C4-2B (cell line): ENCODE results near the gene PRKCE.
"Not testable (repeated sequence)": the region's sequence is repeated elsewhere in the genome, so short reads cannot be mapped to it uniquely, and the experiment has no call there.

Experiments
- H3K27ac ChIP-seq: fragments of 450-650 bp; 2 replicates; pipeline ENCODE4 v1.5.1; 2017
- ZFX ChIP-seq: fragments of 450-650 bp; IDR thresholded peaks from 2 replicates; pipeline ENCODE4 v1.6.1; 2017
- TF ChIP-seq, protein P1 (sequence below): fragments of 450-650 bp; conservative IDR thresholded peaks from 2 replicates; pipeline ENCODE4 v1.5.1; 2017; ENCODE audit warnings: mild to moderate bottlenecking

PRKCE gene

DNA sequence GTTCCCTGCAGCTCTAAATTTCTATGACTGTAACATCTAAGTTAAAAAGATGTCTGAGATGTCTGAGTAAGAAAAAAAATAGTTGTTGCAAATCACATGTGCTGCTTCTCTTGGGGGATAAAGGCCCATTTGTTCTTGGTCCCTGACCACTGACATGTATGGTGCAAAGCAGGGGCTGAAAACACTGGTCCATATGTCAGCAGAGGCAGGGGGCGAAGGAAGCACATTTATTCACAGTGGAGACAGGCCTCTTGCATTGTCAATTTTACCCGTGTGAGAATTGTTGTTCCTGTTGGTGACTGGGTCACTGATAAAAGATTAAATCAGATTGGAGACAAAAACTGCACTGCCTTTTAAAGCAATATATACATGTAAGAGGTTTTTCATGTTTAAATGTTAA lies 38.8 kb downstream of the PRKCE start:
- TF ChIP-seq ZFX: no peak
- TF ChIP-seq, protein P1, sequence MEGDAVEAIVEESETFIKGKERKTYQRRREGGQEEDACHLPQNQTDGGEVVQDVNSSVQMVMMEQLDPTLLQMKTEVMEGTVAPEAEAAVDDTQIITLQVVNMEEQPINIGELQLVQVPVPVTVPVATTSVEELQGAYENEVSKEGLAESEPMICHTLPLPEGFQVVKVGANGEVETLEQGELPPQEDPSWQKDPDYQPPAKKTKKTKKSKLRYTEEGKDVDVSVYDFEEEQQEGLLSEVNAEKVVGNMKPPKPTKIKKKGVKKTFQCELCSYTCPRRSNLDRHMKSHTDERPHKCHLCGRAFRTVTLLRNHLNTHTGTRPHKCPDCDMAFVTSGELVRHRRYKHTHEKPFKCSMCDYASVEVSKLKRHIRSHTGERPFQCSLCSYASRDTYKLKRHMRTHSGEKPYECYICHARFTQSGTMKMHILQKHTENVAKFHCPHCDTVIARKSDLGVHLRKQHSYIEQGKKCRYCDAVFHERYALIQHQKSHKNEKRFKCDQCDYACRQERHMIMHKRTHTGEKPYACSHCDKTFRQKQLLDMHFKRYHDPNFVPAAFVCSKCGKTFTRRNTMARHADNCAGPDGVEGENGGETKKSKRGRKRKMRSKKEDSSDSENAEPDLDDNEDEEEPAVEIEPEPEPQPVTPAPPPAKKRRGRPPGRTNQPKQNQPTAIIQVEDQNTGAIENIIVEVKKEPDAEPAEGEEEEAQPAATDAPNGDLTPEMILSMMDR: no peak
- no peak overlapping the region for H3K27ac ChIP-seq

DNA sequence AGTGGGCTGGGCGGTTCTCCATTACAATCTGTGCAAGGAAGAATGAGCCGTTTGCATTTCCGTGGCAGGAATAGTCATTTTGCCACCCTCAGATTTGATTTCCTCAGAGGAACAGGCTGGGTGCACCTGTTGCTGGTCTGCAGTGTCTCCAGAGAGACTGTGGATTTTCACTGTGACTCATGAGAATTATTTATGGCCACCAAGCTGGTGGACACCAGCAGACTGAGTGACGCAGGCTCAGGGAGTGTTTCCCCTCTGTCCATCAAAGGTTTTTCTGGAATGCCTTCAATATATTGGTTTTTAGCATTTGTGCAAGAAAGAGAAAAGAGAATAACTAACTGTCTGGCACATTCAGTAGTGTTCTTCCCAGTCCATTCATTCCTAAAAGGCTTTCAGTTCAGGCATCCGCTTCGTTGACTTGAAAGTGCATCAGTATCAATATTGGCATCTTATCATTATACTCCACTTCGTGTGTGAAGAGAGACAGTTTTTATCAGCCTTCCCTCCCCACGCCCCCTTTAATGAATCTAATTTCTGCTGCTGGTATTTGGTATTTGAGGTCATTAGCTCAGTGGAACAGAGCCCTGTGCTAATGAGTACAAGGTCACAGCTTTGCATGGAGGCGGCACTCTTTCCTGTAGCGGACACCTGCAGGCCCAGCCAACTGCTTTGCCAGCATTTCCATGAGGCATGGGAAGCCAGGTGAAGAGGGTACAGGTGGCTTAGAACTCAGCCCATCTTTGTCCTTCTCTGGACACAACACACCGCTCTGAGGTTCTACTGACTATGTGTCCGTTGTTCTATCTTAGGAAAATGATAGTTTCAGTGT lies 39.9 kb downstream of the PRKCE start:
- TF ChIP-seq, protein P1: no peak
- no peak for TF ChIP-seq ZFX
- H3K27ac ChIP-seq: no peak overlapping the region

DNA sequence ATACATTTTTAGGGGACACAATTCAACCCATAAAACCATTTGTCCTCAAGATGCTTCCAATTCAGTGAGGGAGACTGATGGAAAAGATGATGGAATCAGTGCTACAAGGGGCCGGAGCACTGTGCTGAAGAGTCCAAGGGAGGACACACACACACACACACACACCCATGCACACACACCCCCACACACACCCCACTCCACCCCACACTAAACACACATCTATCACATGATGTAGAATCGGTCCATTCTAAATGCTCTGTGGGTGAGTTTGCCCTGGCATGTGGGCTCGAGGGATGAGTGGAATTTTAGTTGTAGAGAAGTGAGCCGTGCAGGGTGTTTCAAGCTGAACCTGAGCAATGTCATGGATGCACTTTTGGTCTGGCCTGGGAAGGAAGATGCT lies 41.1 kb downstream of the PRKCE start:
- H3K27ac ChIP-seq: no peak overlapping the region
- TF ChIP-seq, protein P1: no peak
- no peak for TF ChIP-seq ZFX

DNA sequence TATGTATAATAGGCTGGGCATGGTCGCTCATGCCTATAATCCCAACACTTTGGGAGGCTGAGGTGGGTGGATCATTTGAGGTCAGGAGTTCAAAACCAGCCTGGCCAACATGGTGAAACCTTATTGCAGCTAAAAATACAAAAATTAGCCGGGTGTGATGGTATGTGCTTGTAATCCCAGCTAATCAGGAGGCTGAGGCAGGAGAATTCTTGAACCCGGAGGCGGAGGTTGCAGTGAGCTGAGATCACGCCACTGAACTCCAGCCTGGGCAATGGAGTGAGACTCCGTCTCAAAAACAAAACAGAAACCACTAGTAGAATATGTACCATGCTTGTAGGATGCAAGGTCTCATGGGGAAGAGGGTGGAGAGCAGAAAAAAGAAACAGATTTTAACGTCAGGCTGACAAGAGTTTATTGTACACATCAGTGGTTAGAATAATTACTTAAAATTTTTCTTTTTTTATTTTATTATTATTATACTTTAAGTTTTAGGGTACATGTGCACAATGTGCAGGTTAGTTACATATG lies 44.1 kb downstream of the PRKCE start:
- not testable (repeated sequence) for H3K27ac ChIP-seq

DNA sequence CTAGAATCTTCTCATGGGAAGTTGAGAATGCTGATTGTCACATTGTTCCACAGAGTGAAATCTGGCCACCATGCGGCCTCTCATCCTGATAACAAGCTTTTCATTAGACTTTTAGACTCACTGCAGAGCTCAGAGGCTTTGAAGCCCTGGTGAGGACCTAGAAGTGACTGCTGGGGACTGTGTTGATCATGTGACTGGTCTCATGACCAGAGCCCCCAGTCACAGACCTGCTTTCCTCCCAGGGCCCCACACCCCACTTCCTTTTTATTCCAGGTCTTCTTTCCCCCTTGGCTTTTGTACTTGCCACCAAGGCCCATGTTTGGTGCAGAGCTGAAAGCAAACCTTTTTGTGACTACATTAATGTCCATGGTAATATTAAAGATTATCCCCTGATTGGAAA lies 45.2 kb downstream of the PRKCE start:
- no peak for TF ChIP-seq ZFX
- TF ChIP-seq, protein P1: no peak
- H3K27ac ChIP-seq: no peak overlapping the region

DNA sequence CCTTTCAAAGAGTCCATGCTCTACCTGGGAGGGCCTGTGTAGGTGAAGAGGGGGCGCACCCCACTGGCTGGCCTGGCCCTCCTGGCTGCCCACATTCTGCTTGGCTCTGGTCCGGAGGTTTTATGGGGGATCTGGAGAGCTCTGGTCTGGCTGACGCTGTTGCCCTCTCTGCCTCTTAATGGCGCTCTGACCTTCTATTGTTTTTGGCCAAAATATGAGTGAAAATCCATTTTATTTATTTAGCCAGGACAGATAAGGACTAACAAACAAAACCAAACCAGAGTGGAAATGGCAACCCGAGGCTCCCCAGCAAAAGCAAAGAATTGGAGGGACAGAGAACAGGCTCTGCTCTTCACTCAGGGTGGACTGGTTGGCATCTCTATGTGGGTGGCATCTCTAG lies 45.7 kb downstream of the PRKCE start:
- TF ChIP-seq, protein P1: no peak
- TF ChIP-seq ZFX: no peak
- no peak overlapping the region for H3K27ac ChIP-seq

DNA sequence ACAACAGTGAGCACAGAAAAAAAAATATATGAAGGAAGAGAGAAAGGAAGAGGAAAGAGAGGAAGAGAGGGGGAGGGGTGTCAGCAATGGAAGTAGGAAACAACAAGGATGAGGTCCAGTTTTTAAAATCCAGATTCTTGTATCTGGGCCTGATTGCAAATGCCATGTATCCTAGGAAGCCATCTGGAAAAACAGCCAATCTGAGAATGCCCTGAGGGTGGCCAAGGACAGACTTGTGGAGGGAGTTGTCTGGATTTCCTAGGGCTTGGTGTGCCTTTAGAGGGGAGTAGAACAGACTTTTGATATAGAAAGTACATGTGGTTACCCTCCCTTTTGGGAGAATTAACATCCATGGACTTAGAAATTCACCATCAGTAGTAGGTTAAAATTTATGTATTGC lies 47.1 kb downstream of the PRKCE start:
- H3K27ac ChIP-seq: no peak overlapping the region
- no peak for TF ChIP-seq ZFX
- TF ChIP-seq, protein P1: no peak
